OCI-LY7 (cell line): Measurements from ENCODE around the gene ASCC1.

Experiments
- EZH2phosphoT487 ChIP-seq: fragments of 200-600 bp; sonication (generic); IDR thresholded peaks from 2 replicates; pipeline ENCODE4 v1.6.1; 2018; ENCODE audit warnings: low read depth, borderline replicate concordance, mild to moderate bottlenecking, mixed run types, antibody characterized with exemption, low read length, moderate library complexity, mixed read lengths
- TF ChIP-seq, protein P1 (sequence below): fragments of 200-600 bp; sonication (generic); conservative IDR thresholded peaks from 2 replicates; pipeline ENCODE4 v1.5.1; 2014; ENCODE audit warnings: mild to moderate bottlenecking, antibody characterized with exemption, low read length, moderate library complexity, mixed read lengths

DNA sequence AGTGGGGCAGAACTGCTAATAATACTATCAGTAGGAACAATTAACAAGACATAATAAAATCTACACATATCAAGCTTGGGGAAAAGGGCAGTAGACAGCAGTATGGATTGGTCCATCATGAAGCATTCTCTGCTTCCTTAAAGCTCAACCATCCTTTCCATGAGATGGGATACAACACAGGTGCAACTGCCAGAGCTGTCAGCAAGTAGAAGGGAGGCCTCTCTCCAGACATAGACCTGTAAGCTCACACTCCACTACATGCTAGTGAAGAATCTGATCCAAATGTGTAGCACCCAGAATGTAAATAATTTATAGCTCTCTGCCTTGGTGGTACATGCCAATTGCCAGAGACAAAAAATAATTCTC is 41.8 kb downstream of the ASCC1 start:
- TF ChIP-seq, protein P1, sequence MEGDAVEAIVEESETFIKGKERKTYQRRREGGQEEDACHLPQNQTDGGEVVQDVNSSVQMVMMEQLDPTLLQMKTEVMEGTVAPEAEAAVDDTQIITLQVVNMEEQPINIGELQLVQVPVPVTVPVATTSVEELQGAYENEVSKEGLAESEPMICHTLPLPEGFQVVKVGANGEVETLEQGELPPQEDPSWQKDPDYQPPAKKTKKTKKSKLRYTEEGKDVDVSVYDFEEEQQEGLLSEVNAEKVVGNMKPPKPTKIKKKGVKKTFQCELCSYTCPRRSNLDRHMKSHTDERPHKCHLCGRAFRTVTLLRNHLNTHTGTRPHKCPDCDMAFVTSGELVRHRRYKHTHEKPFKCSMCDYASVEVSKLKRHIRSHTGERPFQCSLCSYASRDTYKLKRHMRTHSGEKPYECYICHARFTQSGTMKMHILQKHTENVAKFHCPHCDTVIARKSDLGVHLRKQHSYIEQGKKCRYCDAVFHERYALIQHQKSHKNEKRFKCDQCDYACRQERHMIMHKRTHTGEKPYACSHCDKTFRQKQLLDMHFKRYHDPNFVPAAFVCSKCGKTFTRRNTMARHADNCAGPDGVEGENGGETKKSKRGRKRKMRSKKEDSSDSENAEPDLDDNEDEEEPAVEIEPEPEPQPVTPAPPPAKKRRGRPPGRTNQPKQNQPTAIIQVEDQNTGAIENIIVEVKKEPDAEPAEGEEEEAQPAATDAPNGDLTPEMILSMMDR: no peak
- no peak for TF ChIP-seq EZH2phosphoT487
